K562 (cell line): ENCODE measurements around the gene ZBTB20. TPM values are rescaled to one million over a fixed set of nuclear protein-coding genes. Genes with fewer than 3 reads are reported as not detected.

Experiments
- ATAC-seq: fragments of 200-7000 bp; cut with Tn5 transposase; 3 replicates; pipeline ENCODE4 v1.9.1; 2020; ENCODE audit warnings: moderate library complexity
- BruUV-seq: library from RNA; stranded (reverse); fragments of 400-500 nt; replicated peaks from 2 replicates; lab custom pipeline; 2021; lab: Mats Ljungman, UMichigan
- CTCF ChIA-PET: fragments of 300-600 bp; formaldehyde crosslinking; extraction: SDS; loops from one replicate; lab custom pipeline; 2021; ENCODE audit warnings: low intra/inter-chr PET ratio; lab: Yijun Ruan, JAX
- POLR2A ChIA-PET: fragments of 300-600, 350-650 bp; sonication (Branson Sonifier 250); formaldehyde crosslinking; extraction: SDS; loops from one replicate; lab custom pipeline; 2021; ENCODE audit warnings: antibody characterized with exemption, inconsistent platforms; lab: Yijun Ruan, JAX
- DNase-seq, 4 experiments: peaks; one replicate each; pipeline versions ENCODE4 v3.0.0 to v3.0.0-alpha.2; 2011 to 2018; ENCODE audit warnings: low spot score in 3 of 4, mixed read lengths in 3 of 4; ENCODE audit errors: extremely low read depth in 1 of 4
- FAIRE-seq: peaks from 2 replicates; lab custom pipeline; 2011; peaks lifted over from hg19 to GRCh38; lab: Jason Lieb, UNC
- H2AFZ ChIP-seq: 2 replicates; pipeline ENCODE4 v1.6.0; 2011; ENCODE audit warnings: low read depth, low read length, control low read depth, inconsistent platforms
- H3K27ac ChIP-seq: fragments of 200-600 bp; 3 replicates; pipeline ENCODE4 v1.8.0; 2011; ENCODE audit warnings: low read depth, mild to moderate bottlenecking, control low read depth, inconsistent platforms, low read length, moderate library complexity, mixed read lengths; ENCODE audit errors: extremely low read depth
- H3K27me3 ChIP-seq, 2 experiments: fragments of 300-600 bp in 1 of 2; 2 replicates in 1 of 2; 3 replicates in 1 of 2; pipeline versions ENCODE4 v1.6.0 to v1.8.0; 2011; ENCODE audit warnings: inconsistent platforms in 2 of 2, low read length in 2 of 2, mild to moderate bottlenecking in 1 of 2, mixed read lengths in 1 of 2, moderate library complexity in 1 of 2; ENCODE audit not compliant: control insufficient read depth in 2 of 2, insufficient read depth in 2 of 2
- H3K36me3 ChIP-seq: fragments of 300-600 bp; 3 replicates; pipeline ENCODE4 v1.8.0; 2011; ENCODE audit warnings: mild to moderate bottlenecking, low read length, inconsistent platforms; ENCODE audit not compliant: control insufficient read depth, insufficient read depth
- H3K4me1 ChIP-seq, 2 experiments: fragments of 200-600 bp in 1 of 2; replicated peaks in 1 of 2; 2 replicates in 1 of 2; 3 replicates in 1 of 2; pipeline versions ENCODE4 v1.5.1 to v1.8.0; 2011; ENCODE audit warnings: inconsistent platforms in 2 of 2, low read length in 2 of 2, mild to moderate bottlenecking in 1 of 2, mixed read lengths in 1 of 2, moderate library complexity in 1 of 2; ENCODE audit not compliant: control insufficient read depth in 2 of 2, insufficient read depth in 2 of 2
- H3K4me2 ChIP-seq: 2 replicates; pipeline ENCODE4 v1.6.1; 2011; ENCODE audit warnings: low read length, control low read depth, inconsistent platforms, mixed read lengths; ENCODE audit not compliant: insufficient read depth
- H3K4me3 ChIP-seq: fragments of 200-600 bp; sonication (generic), shearing (Covaris generic); 2 replicates; pipeline ENCODE4 v1.5.1; 2016; ENCODE audit warnings: control low read depth, inconsistent platforms
- H3K79me2 ChIP-seq: fragments of 200-600 bp; 3 replicates; pipeline ENCODE4 v1.8.0; 2011; ENCODE audit warnings: low read length, inconsistent platforms; ENCODE audit not compliant: control insufficient read depth, insufficient read depth
- H3K9ac ChIP-seq, 2 experiments: 2 replicates each; pipeline versions ENCODE4 v1.6.0 to v1.6.1; 2011; ENCODE audit warnings: low read depth in 2 of 2, low read length in 2 of 2, control low read depth in 1 of 2, inconsistent platforms in 1 of 2, mild to moderate bottlenecking in 1 of 2, mixed read lengths in 1 of 2; ENCODE audit not compliant: insufficient read depth in 1 of 2
- H3K9me1 ChIP-seq: one replicate; pipeline ENCODE4 v1.6.0; 2011; ENCODE audit warnings: inconsistent platforms, mild to moderate bottlenecking, low read length, moderate library complexity; ENCODE audit not compliant: control insufficient read depth, insufficient read depth
- H3K9me3 ChIP-seq: replicated peaks from 2 replicates; pipeline ENCODE4 v1.5.1; 2011; ENCODE audit warnings: low read depth, low read length, inconsistent platforms; ENCODE audit not compliant: control insufficient read depth, insufficient read depth
- H4K20me1 ChIP-seq: replicated peaks from 2 replicates; pipeline ENCODE4 v1.6.1; 2011; ENCODE audit warnings: low read length, inconsistent platforms, mixed read lengths; ENCODE audit not compliant: control insufficient read depth, insufficient read depth
- CBFA2T2 ChIP-seq: fragments of 450-650 bp; conservative IDR thresholded peaks from 2 replicates; pipeline ENCODE4 v1.6.1; 2017; ENCODE audit warnings: mild to moderate bottlenecking
- CHD2 ChIP-seq: IDR thresholded peaks from 2 replicates; pipeline ENCODE4 v1.6.1; 2011; ENCODE audit warnings: low read depth, low read length
- ETV5 ChIP-seq: sonication (generic); formaldehyde crosslinking; IDR thresholded peaks from 2 replicates; pipeline ENCODE4 v1.4.0; 2020; ENCODE audit warnings: low read depth, mild to moderate bottlenecking, missing genetic modification reagents
- FOXA3 ChIP-seq, 2 experiments: fragments of 450-650 bp in 1 of 2; sonication (generic) in 1 of 2; formaldehyde crosslinking; IDR thresholded peaks in 1 of 2; conservative IDR thresholded peaks in 1 of 2; 2 replicates each; pipeline versions ENCODE4 v1.4.0 to v1.8.0; 2020 to 2022; ENCODE audit warnings: mild to moderate bottlenecking in 2 of 2, missing genetic modification reagents in 1 of 2
- MAFF ChIP-seq: IDR thresholded peaks from 2 replicates; pipeline ENCODE4 v1.6.1; 2012; ENCODE audit warnings: low read length, improper control_type of control experiment
- MYNN ChIP-seq, 2 experiments: sonication (generic); formaldehyde crosslinking in 1 of 2; IDR thresholded peaks; 2 replicates each; pipeline versions ENCODE4 v1.5.0 to v1.6.1; 2016 to 2020; ENCODE audit warnings: antibody characterized with exemption in 1 of 2, missing genetic modification reagents in 1 of 2
- NR2C1 ChIP-seq, 2 experiments: fragments of 450-650 bp; IDR thresholded peaks; 2 replicates each; pipeline ENCODE4 v1.6.1; 2017; ENCODE audit warnings: mild to moderate bottlenecking in 2 of 2, antibody characterized with exemption in 1 of 2, inconsistent platforms in 1 of 2, missing compliant biosample characterization in 1 of 2, missing genetic modification characterization in 1 of 2
- NR2F6 ChIP-seq: fragments of 450-650 bp; formaldehyde crosslinking; IDR thresholded peaks from 2 replicates; pipeline ENCODE4 v1.4.0; 2020; ENCODE audit warnings: mild to moderate bottlenecking
- RFX1 ChIP-seq: fragments of 450-650 bp; IDR thresholded peaks from 2 replicates; pipeline ENCODE4 v1.6.1; 2016; ENCODE audit warnings: mild to moderate bottlenecking, moderate library complexity
- RFX7 ChIP-seq: fragments of 250-450 bp; sonication (Bioruptor Pico); IDR thresholded peaks from 2 replicates; pipeline ENCODE4 v1.5.1; 2021; ENCODE audit warnings: mild to moderate bottlenecking
- SLC30A9 ChIP-seq: fragments of 250-450 bp; sonication (Bioruptor Pico); IDR thresholded peaks from 2 replicates; pipeline ENCODE4 v1.8.0; 2022; ENCODE audit warnings: mild to moderate bottlenecking, moderate library complexity
- SMAD4 ChIP-seq: fragments of 250-450 bp; sonication (Bioruptor Pico); conservative IDR thresholded peaks from 2 replicates; pipeline ENCODE4 v1.8.0; 2021; ENCODE audit warnings: inconsistent platforms, mild to moderate bottlenecking, moderate library complexity
- ZNF232 ChIP-seq: sonication (generic); formaldehyde crosslinking; IDR thresholded peaks from 2 replicates; pipeline ENCODE4 v1.8.0; 2022; ENCODE audit warnings: mild to moderate bottlenecking, missing genetic modification reagents
- ZNF584 ChIP-seq: fragments of 200-800 bp; sonication (Bioruptor generic); IDR thresholded peaks from 2 replicates; pipeline ENCODE4 v1.6.1; 2016; ENCODE audit warnings: low read depth, mild to moderate bottlenecking, missing genetic modification characterization, missing compliant biosample characterization
- WGBS: fragments of 100-300 bp; shearing (Covaris generic); methylation state at CpG from one replicate; pipeline ENCODE4 v1.1.6; 2016; ENCODE audit warnings: low coverage, mixed read lengths; ENCODE audit not compliant: insufficient coverage; ENCODE audit errors: missing lambda C conversion rate; 5-methylcytosine and 5-hydroxymethylcytosine counted together
- in situ Hi-C: fragments of 300-500 bp; cut with MboI; formaldehyde crosslinking; loops from 4 replicates; pipeline ENCODE4 v1.15.0; 2018; ENCODE audit warnings: inconsistent platforms, mixed read lengths
- intact Hi-C: fragments of 100-400 bp; cut with micrococcal nuclease; formaldehyde crosslinking; loops from 2 replicates; pipeline ENCODE4 v1.14.2; 2022
- polyA plus RNA-seq, 8 experiments: library from polyadenylated mRNA; depleted of rRNA in 4 of 8; stranded (reverse) in 5 of 8; unstranded in 3 of 8; fragments of >200 nt; fragmentation: Nextera tagmentation in 2 of 8; fragmentation: Illumina TruSeq in 1 of 8; extraction: Ambion mirVana in 2 of 8; extraction: Trizol in 1 of 8; gene quantifications; 2 replicates each; pipeline versions ENCODE4 v1.2.1 to v1.2.3, GENCODE V29; 2011 to 2014; ENCODE audit warnings: inconsistent platforms in 1 of 8, missing spikeins in 1 of 8
- total RNA-seq, 7 experiments: library from RNA; depleted of rRNA in 6 of 7; stranded (reverse); fragments of >200 nt in 6 of 7; fragmentation: Illumina TruSeq in 2 of 7; extraction: Trizol in 2 of 7; gene quantifications; 2 replicates each; pipeline versions ENCODE4 v1.2.1 to v1.2.3, GENCODE V29; 2011 to 2021; ENCODE audit warnings: low replicate concordance in 1 of 7
- TF ChIP-seq, protein P1 (sequence below): sonication (generic); formaldehyde crosslinking; IDR thresholded peaks from 2 replicates; pipeline ENCODE4 v1.8.1; 2022; ENCODE audit warnings: missing genetic modification reagents
- TF ChIP-seq, protein P2 (sequence below): fragments of 250-450 bp; sonication (Bioruptor Pico); IDR thresholded peaks from 2 replicates; pipeline ENCODE4 v1.5.0; 2021; ENCODE audit warnings: mild to moderate bottlenecking, borderline replicate concordance

ZBTB20 gene
- total and polyA plus RNA-seq, 9 of the 15 experiments (the other 6 are each of a cell fraction or from before 2014, with no cell fraction given) = 0.17 to 1.7 (median 0.45) TPM

DNA sequence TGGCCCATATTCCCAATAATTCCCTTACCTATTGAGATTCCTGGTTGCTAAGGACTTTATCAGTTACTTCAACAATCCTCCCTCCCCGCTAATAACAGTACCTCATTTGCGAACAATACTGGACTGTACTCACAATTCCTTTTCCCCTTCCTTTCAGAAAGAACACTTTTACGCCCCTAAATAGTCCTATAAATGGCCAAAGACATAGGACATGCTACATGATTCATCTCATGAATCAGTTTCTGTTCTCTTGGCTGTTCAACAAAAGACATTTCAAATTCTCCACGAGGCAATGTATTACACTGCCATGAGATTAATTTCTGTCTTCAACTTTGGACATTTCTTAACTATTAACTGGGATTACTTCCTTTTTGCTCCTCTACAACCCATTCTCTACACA lies 588.8 kb downstream of the ZBTB20 start:
- Histone ChIP-seq H3K4me3 (no peak overlapping the region), H3K27ac (no peak overlapping the region), H3K79me2 (no peaks in the 10 kb centered on the region), H3K4me2 (no peak overlapping the region), H4K20me1 (no peaks in the 10 kb centered on the region), H3K36me3 (no peaks in the 10 kb centered on the region), H3K4me1 (no peaks in the 10 kb centered on the region), H3K9me1 (no peaks in the 10 kb centered on the region), H3K27me3 (no peaks in the 10 kb centered on the region), H2AFZ (no peak overlapping the region), H3K9ac (no peak overlapping the region), H3K9me3 (no peaks in the 10 kb centered on the region)
- ATAC-seq = no peak
- DNase-seq = no peak
- no peak for FAIRE-seq
- in situ Hi-C loops (no loop called here), intact Hi-C loops (no loop called here)
- POLR2A ChIA-PET = no interaction called here
- BruUV-seq = no TSS peak
- CTCF ChIA-PET = no interaction called here
- 0% methylated on average over 4 of the region's 4 CpGs for WGBS
- TF ChIP-seq CHD2 = no peak
- no peak for TF ChIP-seq NR2C1 (IDR thresholded peaks at IDR 0.05)
- no peak for TF ChIP-seq NR2C1 (tag; IDR thresholded peaks at IDR 0.05)
- TF ChIP-seq, protein P1, sequence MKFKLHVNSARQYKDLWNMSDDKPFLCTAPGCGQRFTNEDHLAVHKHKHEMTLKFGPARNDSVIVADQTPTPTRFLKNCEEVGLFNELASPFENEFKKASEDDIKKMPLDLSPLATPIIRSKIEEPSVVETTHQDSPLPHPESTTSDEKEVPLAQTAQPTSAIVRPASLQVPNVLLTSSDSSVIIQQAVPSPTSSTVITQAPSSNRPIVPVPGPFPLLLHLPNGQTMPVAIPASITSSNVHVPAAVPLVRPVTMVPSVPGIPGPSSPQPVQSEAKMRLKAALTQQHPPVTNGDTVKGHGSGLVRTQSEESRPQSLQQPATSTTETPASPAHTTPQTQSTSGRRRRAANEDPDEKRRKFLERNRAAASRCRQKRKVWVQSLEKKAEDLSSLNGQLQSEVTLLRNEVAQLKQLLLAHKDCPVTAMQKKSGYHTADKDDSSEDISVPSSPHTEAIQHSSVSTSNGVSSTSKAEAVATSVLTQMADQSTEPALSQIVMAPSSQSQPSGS (CRISPR knock-in tag) = no peak
- TF ChIP-seq CBFA2T2 = no peak
- TF ChIP-seq MAFF = no peak
- TF ChIP-seq ZNF584 (CRISPR knock-in tag) = no peak
- TF ChIP-seq NR2F6 (CRISPR knock-in tag) = no peak
- TF ChIP-seq ZNF232 (CRISPR knock-in tag) = no peak
- no peak for TF ChIP-seq MYNN (IDR thresholded peaks at IDR 0.05)
- TF ChIP-seq MYNN (CRISPR knock-in tag; IDR thresholded peaks at IDR 0.05) = no peak
- TF ChIP-seq SMAD4 (CRISPR knock-in tag) = no peak
- TF ChIP-seq RFX7 (CRISPR knock-in tag) = no peak
- no peak for TF ChIP-seq ETV5
- TF ChIP-seq RFX1 = no peak
- no peak for TF ChIP-seq SLC30A9 (CRISPR knock-in tag)
- TF ChIP-seq, protein P2, sequence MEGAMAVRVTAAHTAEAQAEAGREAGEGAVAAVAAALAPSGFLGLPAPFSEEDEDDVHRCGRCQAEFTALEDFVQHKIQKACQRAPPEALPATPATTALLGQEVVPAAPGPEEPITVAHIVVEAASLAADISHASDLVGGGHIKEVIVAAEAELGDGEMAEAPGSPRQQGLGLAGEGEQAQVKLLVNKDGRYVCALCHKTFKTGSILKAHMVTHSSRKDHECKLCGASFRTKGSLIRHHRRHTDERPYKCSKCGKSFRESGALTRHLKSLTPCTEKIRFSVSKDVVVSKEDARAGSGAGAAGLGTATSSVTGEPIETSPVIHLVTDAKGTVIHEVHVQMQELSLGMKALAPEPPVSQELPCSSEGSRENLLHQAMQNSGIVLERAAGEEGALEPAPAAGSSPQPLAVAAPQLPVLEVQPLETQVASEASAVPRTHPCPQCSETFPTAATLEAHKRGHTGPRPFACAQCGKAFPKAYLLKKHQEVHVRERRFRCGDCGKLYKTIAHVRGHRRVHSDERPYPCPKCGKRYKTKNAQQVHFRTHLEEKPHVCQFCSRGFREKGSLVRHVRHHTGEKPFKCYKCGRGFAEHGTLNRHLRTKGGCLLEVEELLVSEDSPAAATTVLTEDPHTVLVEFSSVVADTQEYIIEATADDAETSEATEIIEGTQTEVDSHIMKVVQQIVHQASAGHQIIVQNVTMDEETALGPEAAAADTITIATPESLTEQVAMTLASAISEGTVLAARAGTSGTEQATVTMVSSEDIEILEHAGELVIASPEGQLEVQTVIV (CRISPR knock-in tag) = no peak
- no peak for TF ChIP-seq FOXA3 (CRISPR knock-in tag; conservative IDR thresholded peaks at IDR 0.05 in 1 of 2, IDR thresholded peaks at IDR 0.05 in 1 of 2)
